ENCODE measurements around the gene ANAPC13. TPM values are rescaled to one million over a fixed set of nuclear protein-coding genes. Genes with fewer than 3 reads are reported as not detected.

ANAPC13 gene
- total RNA-seq, 1 experiment from 2014 or later: 61.5 TPM

DNA sequence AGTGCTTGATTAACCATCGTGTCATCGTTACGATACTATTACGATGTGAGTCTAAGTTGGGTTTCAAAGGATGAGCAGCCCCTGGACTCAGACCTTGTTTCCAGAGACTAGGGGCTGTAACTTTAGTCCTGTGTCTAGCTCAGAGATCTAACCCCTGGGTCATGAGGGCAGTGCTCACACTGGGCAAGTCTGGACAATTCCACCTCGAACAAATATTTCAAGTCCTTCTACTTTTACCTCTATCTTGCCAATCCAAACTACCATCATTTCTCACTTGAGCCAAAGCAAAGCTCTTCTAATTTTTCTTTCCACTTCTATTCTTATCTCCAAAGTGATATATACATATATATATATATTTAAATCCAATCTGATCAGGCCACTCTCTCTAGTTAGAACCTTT is 10.8 kb downstream of the ANAPC13 start:
- Mint-ChIP-seq H3K27me3 (ENCODE audit: insufficient read depth, unreplicated experiment) (no peaks in the 10 kb centered on the region), H3K4me3 (ENCODE audit: unreplicated experiment) (no peak overlapping the region), H3K27ac (ENCODE audit: low read depth, unreplicated experiment) (peak overlapping the region; percentile 49), H3K36me3 (ENCODE audit: insufficient read depth, unreplicated experiment) (peaks cover 20% of the 10 kb centered on the region), H3K4me1 (ENCODE audit: insufficient read depth, unreplicated experiment) (peaks cover 31% of the 10 kb centered on the region), H3K9me3 (ENCODE audit: unreplicated experiment) (no peaks in the 10 kb centered on the region)
- no peak for DNase-seq (ENCODE audit: unreplicated experiment)
- intact Hi-C loops (cut with micrococcal nuclease): loop anchor here (1.0 to 10.0 kb wide), 6 partner anchors 102 to 660 kb away; no protein-coding TSS in a partner anchor
- ChIA-PET POLR2A (interaction anchor here (0.6 to 6.9 kb wide), 13 partner anchors 9 to 262 kb away, joined by 3 to 77 read pairs (median 5); partner anchors contain the start of genes AMOTL2, ANAPC13 and CEP63), CTCF (interaction anchor here (0.6 to 16.7 kb wide), 33 partner anchors 8 to 657 kb away, joined by 3 to 449 read pairs (median 4); partner anchors contain the start of gene AMOTL2)
- no TSS peak for BruUV-seq (replicated peaks)
- TF ChIP-seq, protein P1, sequence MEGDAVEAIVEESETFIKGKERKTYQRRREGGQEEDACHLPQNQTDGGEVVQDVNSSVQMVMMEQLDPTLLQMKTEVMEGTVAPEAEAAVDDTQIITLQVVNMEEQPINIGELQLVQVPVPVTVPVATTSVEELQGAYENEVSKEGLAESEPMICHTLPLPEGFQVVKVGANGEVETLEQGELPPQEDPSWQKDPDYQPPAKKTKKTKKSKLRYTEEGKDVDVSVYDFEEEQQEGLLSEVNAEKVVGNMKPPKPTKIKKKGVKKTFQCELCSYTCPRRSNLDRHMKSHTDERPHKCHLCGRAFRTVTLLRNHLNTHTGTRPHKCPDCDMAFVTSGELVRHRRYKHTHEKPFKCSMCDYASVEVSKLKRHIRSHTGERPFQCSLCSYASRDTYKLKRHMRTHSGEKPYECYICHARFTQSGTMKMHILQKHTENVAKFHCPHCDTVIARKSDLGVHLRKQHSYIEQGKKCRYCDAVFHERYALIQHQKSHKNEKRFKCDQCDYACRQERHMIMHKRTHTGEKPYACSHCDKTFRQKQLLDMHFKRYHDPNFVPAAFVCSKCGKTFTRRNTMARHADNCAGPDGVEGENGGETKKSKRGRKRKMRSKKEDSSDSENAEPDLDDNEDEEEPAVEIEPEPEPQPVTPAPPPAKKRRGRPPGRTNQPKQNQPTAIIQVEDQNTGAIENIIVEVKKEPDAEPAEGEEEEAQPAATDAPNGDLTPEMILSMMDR (IDR thresholded peaks at IDR 0.05; ENCODE audit: unreplicated experiment): no peak

DNA sequence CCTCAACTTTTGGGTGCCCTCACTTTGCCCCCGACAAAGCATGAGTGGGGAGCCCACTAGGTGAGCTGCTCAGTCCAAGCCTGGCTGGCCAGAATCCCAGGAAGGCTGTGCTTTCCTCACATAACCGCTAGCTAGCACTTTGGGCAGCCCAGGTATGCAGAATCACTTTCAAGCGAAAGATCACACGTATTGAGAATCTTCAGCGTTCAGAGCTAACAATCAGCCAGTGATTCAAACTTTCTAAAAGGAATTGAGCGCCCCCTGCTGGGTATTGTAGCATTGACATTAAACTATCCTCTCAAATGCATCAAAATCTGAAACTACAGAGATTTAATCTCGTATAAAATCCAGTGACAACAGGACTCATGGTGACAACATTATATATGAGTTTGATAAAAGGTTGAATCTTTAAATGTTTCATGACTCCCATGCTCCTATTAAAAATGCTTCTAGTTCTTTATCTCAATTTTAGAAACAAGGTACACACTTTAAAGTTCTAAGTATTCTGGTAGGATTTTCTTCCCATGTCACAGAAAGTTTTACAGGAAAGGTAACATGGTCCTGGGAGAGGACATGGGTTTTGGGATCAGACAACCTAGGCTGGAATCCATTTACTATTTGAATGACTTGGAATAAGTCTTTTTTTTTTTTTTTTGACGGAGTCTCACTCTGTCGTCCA is 11.8 kb downstream of the ANAPC13 start:
- peak; percentile 90 for DNase-seq (ENCODE audit: unreplicated experiment)
- Mint-ChIP-seq H3K4me3 (ENCODE audit: unreplicated experiment) (no peak overlapping the region), H3K27me3 (ENCODE audit: insufficient read depth, unreplicated experiment) (no peaks in the 10 kb centered on the region), H3K36me3 (ENCODE audit: insufficient read depth, unreplicated experiment) (peaks cover 16% of the 10 kb centered on the region), H3K9me3 (ENCODE audit: unreplicated experiment) (no peaks in the 10 kb centered on the region), H3K4me1 (ENCODE audit: insufficient read depth, unreplicated experiment) (peaks cover 31% of the 10 kb centered on the region), H3K27ac (ENCODE audit: low read depth, unreplicated experiment) (no peak overlapping the region)
- ChIA-PET CTCF (interaction anchor here (0.5 to 16.7 kb wide), 42 partner anchors 10 to 279 kb away, joined by 3 to 449 read pairs (median 4); partner anchors contain the start of genes AMOTL2, ANAPC13 and CEP63), POLR2A (interaction anchor here (0.6 to 6.9 kb wide), 14 partner anchors 9 to 168 kb away, joined by 3 to 64 read pairs (median 4); partner anchors contain the start of genes AMOTL2, ANAPC13 and CEP63)
- TF ChIP-seq, protein P1 (IDR thresholded peaks at IDR 0.05; ENCODE audit: unreplicated experiment): peak; percentile 60
- BruUV-seq (replicated peaks): no TSS peak
- intact Hi-C loops (cut with micrococcal nuclease): loop anchor here (1.0 to 10.0 kb wide), 6 partner anchors 101 to 659 kb away; no protein-coding TSS in a partner anchor

DNA sequence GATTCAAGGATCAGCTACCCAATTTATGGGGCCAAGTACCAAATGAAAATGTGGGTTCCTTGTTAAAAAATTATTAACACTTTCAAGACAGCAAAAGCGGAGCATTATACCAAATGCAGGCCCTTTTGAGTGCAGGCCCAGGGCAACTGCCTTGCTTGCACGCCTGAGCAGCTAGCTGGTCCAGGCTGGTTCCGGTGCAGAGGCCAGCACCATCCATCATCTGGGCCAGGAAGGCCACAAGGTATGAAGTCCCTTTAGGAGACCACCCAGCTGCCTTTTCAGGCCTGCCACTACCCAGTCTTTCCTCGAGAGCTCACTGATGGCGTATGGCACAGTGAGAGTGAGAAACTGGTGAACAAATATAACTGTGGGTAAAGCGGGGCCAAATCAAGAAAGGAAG is 13.0 kb downstream of the ANAPC13 start:
- peaks cover 31% of the 10 kb centered on the region for H3K4me1 Mint-ChIP-seq (ENCODE audit: insufficient read depth, unreplicated experiment)
- peaks cover 13% of the 10 kb centered on the region for H3K36me3 Mint-ChIP-seq (ENCODE audit: insufficient read depth, unreplicated experiment)
- H3K4me3 Mint-ChIP-seq (ENCODE audit: unreplicated experiment): no peak overlapping the region
- POLR2A ChIA-PET: interaction anchor here (0.9 to 6.9 kb wide), 7 partner anchors 10 to 273 kb away, joined by 3 to 64 read pairs (median 7); partner anchors contain the start of genes AMOTL2, ANAPC13 and CEP63
- BruUV-seq (replicated peaks): no TSS peak
- intact Hi-C loops (cut with micrococcal nuclease): loop anchor here (10.0 kb wide), 1 partner anchor 658 kb away; no protein-coding TSS in a partner anchor
- DNase-seq (ENCODE audit: unreplicated experiment): no peak
- CTCF ChIA-PET: interaction anchor here (0.6 to 16.7 kb wide), 18 partner anchors 11 to 275 kb away, joined by 3 to 449 read pairs (median 8); partner anchors contain the start of genes AMOTL2, ANAPC13 and CEP63
- TF ChIP-seq, protein P1 (IDR thresholded peaks at IDR 0.05; ENCODE audit: unreplicated experiment): no peak
- no peaks in the 10 kb centered on the region for H3K27me3 Mint-ChIP-seq (ENCODE audit: insufficient read depth, unreplicated experiment)
- H3K27ac Mint-ChIP-seq (ENCODE audit: low read depth, unreplicated experiment): no peak overlapping the region
- no peaks in the 10 kb centered on the region for H3K9me3 Mint-ChIP-seq (ENCODE audit: unreplicated experiment)
